ENCODE measurements around the gene HDAC1.

The HDAC1 gene

GRCh38 chr1:32327204-32327603 lies 35.3 kb downstream of the HDAC1 start:
- no peak for DNase-seq (ENCODE audit: low read depth, low spot score)

GRCh38 chr1:32329931-32330466 lies 38.1 kb downstream of the HDAC1 start:
- no peak for DNase-seq (ENCODE audit: low read depth, low spot score)

- no peak for DNase-seq (ENCODE audit: low read depth, low spot score)
These were observed 38.8 kb downstream of the HDAC1 start for GRCh38 chr1:32330558-32331151.

GRCh38 chr1:32331549-32331948 lies 39.7 kb downstream of the HDAC1 start:
- no peak for DNase-seq (ENCODE audit: low read depth, low spot score)

- DNase-seq (ENCODE audit: low read depth, low spot score) = no peak
These were observed 40.6 kb downstream of the HDAC1 start for GRCh38 chr1:32332290-32333079.

- DNase-seq (ENCODE audit: low read depth, low spot score) = no peak
These were observed 41.5 kb downstream of the HDAC1 start for GRCh38 chr1:32333251-32333963.

GRCh38 chr1:32334274-32334861 lies 42.5 kb downstream of the HDAC1 start:
- no peak for DNase-seq (ENCODE audit: low read depth, low spot score)

GRCh38 chr1:32334864-32335534 lies 43.1 kb downstream of the HDAC1 start:
- no peak for DNase-seq (ENCODE audit: low read depth, low spot score)

- no peak for DNase-seq (ENCODE audit: low read depth, low spot score)
These were observed 43.6 kb downstream of the HDAC1 start for GRCh38 chr1:32335535-32335789.

GRCh38 chr1:32335790-32336590 lies 44.1 kb downstream of the HDAC1 start, which contains the start of gene MARCKSL1:
TSS of gene MARCKSL1 (minus strand) at chr1:32336233. CDS start at chr1:32336033, 200 bp downstream.
- peak; percentile 72 for DNase-seq (ENCODE audit: low read depth, low spot score)

GRCh38 chr1:32336591-32336932 lies 44.7 kb downstream of the HDAC1 start:
- DNase-seq (ENCODE audit: low read depth, low spot score) = no peak

- no peak for DNase-seq (ENCODE audit: low read depth, low spot score)
These were observed 45.2 kb downstream of the HDAC1 start for GRCh38 chr1:32336963-32337675.

GRCh38 chr1:32337855-32338636 lies 46.2 kb downstream of the HDAC1 start:
- DNase-seq (ENCODE audit: low read depth, low spot score) = no peak

GRCh38 chr1:32338637-32339145 lies 46.8 kb downstream of the HDAC1 start:
- no peak for DNase-seq (ENCODE audit: low read depth, low spot score)

- no peak for DNase-seq (ENCODE audit: low read depth, low spot score)
These were observed 47.6 kb downstream of the HDAC1 start for GRCh38 chr1:32339363-32339978.

- DNase-seq (ENCODE audit: low read depth, low spot score) = no peak
These were observed 49.4 kb downstream of the HDAC1 start for GRCh38 chr1:32341186-32341757.

- DNase-seq (ENCODE audit: low read depth, low spot score) = no peak
These were observed 50.1 kb downstream of the HDAC1 start for GRCh38 chr1:32341971-32342370.

GRCh38 chr1:32342704-32343103 lies 50.8 kb downstream of the HDAC1 start:
- no peak for DNase-seq (ENCODE audit: low read depth, low spot score)
